ENCODE data around the gene NIPSNAP2.

DNA sequence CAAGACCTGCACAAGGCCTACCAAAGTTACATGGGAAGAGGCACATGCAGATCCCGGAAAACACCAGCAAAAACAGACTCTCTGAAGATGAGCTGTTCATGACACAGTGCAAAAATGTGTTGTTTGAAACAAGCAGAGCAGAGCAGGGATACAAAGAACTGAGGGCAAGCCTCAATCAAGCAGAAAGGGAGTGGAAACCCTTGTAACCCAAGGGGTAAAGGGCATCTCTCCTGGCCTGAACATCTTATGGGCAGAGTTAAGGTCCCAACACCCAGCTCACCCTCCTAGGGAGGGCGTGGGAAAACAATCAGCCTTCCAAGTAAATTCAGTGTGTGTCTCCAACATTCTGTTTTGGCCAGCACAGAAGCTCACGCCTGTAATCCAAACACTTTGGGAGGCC, 76.3 kb downstream of the NIPSNAP2 start:
- TF ChIP-seq, protein P1, sequence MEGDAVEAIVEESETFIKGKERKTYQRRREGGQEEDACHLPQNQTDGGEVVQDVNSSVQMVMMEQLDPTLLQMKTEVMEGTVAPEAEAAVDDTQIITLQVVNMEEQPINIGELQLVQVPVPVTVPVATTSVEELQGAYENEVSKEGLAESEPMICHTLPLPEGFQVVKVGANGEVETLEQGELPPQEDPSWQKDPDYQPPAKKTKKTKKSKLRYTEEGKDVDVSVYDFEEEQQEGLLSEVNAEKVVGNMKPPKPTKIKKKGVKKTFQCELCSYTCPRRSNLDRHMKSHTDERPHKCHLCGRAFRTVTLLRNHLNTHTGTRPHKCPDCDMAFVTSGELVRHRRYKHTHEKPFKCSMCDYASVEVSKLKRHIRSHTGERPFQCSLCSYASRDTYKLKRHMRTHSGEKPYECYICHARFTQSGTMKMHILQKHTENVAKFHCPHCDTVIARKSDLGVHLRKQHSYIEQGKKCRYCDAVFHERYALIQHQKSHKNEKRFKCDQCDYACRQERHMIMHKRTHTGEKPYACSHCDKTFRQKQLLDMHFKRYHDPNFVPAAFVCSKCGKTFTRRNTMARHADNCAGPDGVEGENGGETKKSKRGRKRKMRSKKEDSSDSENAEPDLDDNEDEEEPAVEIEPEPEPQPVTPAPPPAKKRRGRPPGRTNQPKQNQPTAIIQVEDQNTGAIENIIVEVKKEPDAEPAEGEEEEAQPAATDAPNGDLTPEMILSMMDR (IDR thresholded peaks at IDR 0.05), result no peak
- no peak for TF ChIP-seq POLR2A (IDR thresholded peaks at IDR 0.05)
